Vagina (tissue), 2 donors: Measurements from ENCODE around the gene ZNF692. TPM values are rescaled to one million over a fixed set of nuclear protein-coding genes. Genes with fewer than 3 reads are reported as not detected.

Experiments
- DNase-seq, 2 donors: peaks; one replicate each; pipeline ENCODE4 v3.0.0-alpha.2; 2017; ENCODE audit errors: extremely low spot score in 2 of 2
- H3K27ac ChIP-seq: fragments of 200-600 bp; sonication (generic); one replicate; pipeline ENCODE4 v1.5.1; 2019
- H3K27me3 ChIP-seq: fragments of 200-600 bp; sonication (generic); one replicate; pipeline ENCODE4 v1.5.1; 2019
- H3K36me3 ChIP-seq, 2 donors: fragments of 200-600 bp; sonication (generic); one replicate each; pipeline ENCODE4 v1.5.1; 2017 to 2019
- H3K4me1 ChIP-seq: fragments of 200-600 bp; sonication (generic); one replicate; pipeline ENCODE4 v1.5.1; 2019
- H3K4me3 ChIP-seq, 2 donors: fragments of 200-600 bp; sonication (generic); 1 replicate in 1 of 2; 2 replicates in 1 of 2; pipeline ENCODE4 v1.5.1; 2016 to 2019
- H3K9me3 ChIP-seq: fragments of 200-600 bp; sonication (generic); one replicate; pipeline ENCODE4 v1.5.1; 2019
- CTCF ChIP-seq, 3 experiments: fragments of 450-650 bp in 2 of 3; fragments of 200-600 bp in 1 of 3; sonication (generic) in 1 of 3; IDR thresholded peaks; one replicate each; pipeline ENCODE4 v1.5.1; 2017 to 2019; ENCODE audit warnings: antibody characterized with exemption in 3 of 3, mild to moderate bottlenecking in 2 of 3, moderate library complexity in 2 of 3
- POLR2A ChIP-seq, 2 donors: fragments of 450-650 bp; IDR thresholded peaks; one replicate each; pipeline ENCODE4 v1.6.1; 2017; ENCODE audit warnings: antibody characterized with exemption in 2 of 2, mild to moderate bottlenecking in 2 of 2, moderate library complexity in 2 of 2
- POLR2AphosphoS5 ChIP-seq, 2 donors: sonication (generic); formaldehyde crosslinking; IDR thresholded peaks; one replicate each; pipeline ENCODE4 v1.9.0; 2017; ENCODE audit warnings: antibody characterized with exemption in 2 of 2, mild to moderate bottlenecking in 2 of 2, low read depth in 1 of 2; ENCODE audit not compliant: insufficient read depth in 1 of 2
- intact Hi-C: fragments of 100-400 bp; cut with DNase I; formaldehyde crosslinking; loops from one replicate; pipeline ENCODE4 v1.15.1; 2023
- total RNA-seq: library from RNA; depleted of rRNA; stranded (reverse); fragments of >200 nt; gene quantifications from one replicate; pipeline ENCODE4 v1.2.3, GENCODE V29; 2016

Gene ZNF692
- total RNA-seq, 1 donor from 2014 or later: 46.7 TPM

- H3K4me1 ChIP-seq: peaks cover 47% of the 10 kb centered on the region
Observed at GRCh38 chr1:248841702-248842395, 17.0 kb downstream of the ZNF692 start.

GRCh38 chr1:248840946-248841345 lies 17.9 kb downstream of the ZNF692 start:
- Histone ChIP-seq H3K4me1 (peaks cover 47% of the 10 kb centered on the region), H3K9me3 (no peaks in the 10 kb centered on the region), H3K27ac (no peak overlapping the region), H3K36me3 (peaks cover 0 to 16% of the 10 kb centered on the region in 2 donors), H3K4me3 (no peak overlapping the region), H3K27me3 (no peaks in the 10 kb centered on the region)
- DNase-seq: no peak
- no peak for TF ChIP-seq CTCF (IDR thresholded peaks at IDR 0.05)
- no peak for TF ChIP-seq POLR2AphosphoS5 (IDR thresholded peaks at IDR 0.05; ENCODE audit: insufficient read depth in 1 of 2, low read depth in 1 of 2)
- no peak for TF ChIP-seq POLR2A (IDR thresholded peaks at IDR 0.05)
- intact Hi-C loops: no loop called here

More at GRCh38 chr1:248841702-248842395, 17.0 kb downstream of the ZNF692 start:
- intact Hi-C loops: no loop called here
- Histone ChIP-seq H3K36me3 (peaks cover 0 to 25% of the 10 kb centered on the region in 2 donors), H3K27me3 (no peaks in the 10 kb centered on the region), H3K9me3 (no peaks in the 10 kb centered on the region), H3K4me3 (no peak overlapping the region), H3K27ac (no peak overlapping the region)
- TF ChIP-seq POLR2AphosphoS5 (IDR thresholded peaks at IDR 0.05; ENCODE audit: insufficient read depth in 1 of 2, low read depth in 1 of 2) (no peak), CTCF (IDR thresholded peaks at IDR 0.05) (peak in 1 of 3 experiments; percentile 8)
- no peak for DNase-seq

- H3K36me3 ChIP-seq: no peaks in the 10 kb centered on the region
- H3K4me3 ChIP-seq: peak overlapping the region; percentile 87 to 88
- H3K27ac ChIP-seq: peak overlapping the region; percentile 99
- no peaks in the 10 kb centered on the region for H3K27me3 ChIP-seq
- peaks cover 47% of the 10 kb centered on the region for H3K4me1 ChIP-seq
- DNase-seq: no peak
- intact Hi-C loops: no loop called here
- no peak for TF ChIP-seq POLR2A (IDR thresholded peaks at IDR 0.05)
- TF ChIP-seq POLR2AphosphoS5 (IDR thresholded peaks at IDR 0.05; ENCODE audit: insufficient read depth in 1 of 2, low read depth in 1 of 2): no peak
- no peak for TF ChIP-seq CTCF (IDR thresholded peaks at IDR 0.05)
- no peaks in the 10 kb centered on the region for H3K9me3 ChIP-seq
Observed at GRCh38 chr1:248839168-248839555, 19.7 kb downstream of the ZNF692 start.

GRCh38 chr1:248838357-248839167 lies 20.3 kb downstream of the ZNF692 start:
- Histone ChIP-seq H3K27me3 (no peaks in the 10 kb centered on the region), H3K27ac (peak overlapping the region; percentile 99), H3K9me3 (no peaks in the 10 kb centered on the region), H3K4me3 (peak overlapping the region; percentile 87 to 88), H3K36me3 (no peaks in the 10 kb centered on the region), H3K4me1 (peaks cover 47% of the 10 kb centered on the region)
- intact Hi-C loops: no loop called here
- TF ChIP-seq POLR2A (IDR thresholded peaks at IDR 0.05): peak in 1 of 2 donors; percentile 16
- peak; percentile 7 to 97 for TF ChIP-seq POLR2AphosphoS5 (IDR thresholded peaks at IDR 0.05; ENCODE audit: insufficient read depth in 1 of 2, low read depth in 1 of 2)
- no peak for TF ChIP-seq CTCF (IDR thresholded peaks at IDR 0.05)
- DNase-seq: no peak
